Colonic mucosa (tissue), 4 donors: ENCODE results near the gene HCN3. TPM values are rescaled to one million over a fixed set of nuclear protein-coding genes. Genes with fewer than 3 reads are reported as not detected.
"Not testable (repeated sequence)": the region's sequence is repeated elsewhere in the genome, so short reads cannot be mapped to it uniquely, and the experiment has no call there.

Experiments used
- DNase-seq: peaks from one replicate; pipeline ENCODE4 v3.0.0-alpha.2; 2020
- H3K27ac ChIP-seq: fragments of 200-600 bp; one replicate; pipeline ENCODE4 v1.8.0; 2021
- H3K27me3 ChIP-seq: fragments of 200-600 bp; one replicate; pipeline ENCODE4 v1.8.0; 2021
- H3K36me3 ChIP-seq: fragments of 200-600 bp; one replicate; pipeline ENCODE4 v1.8.0; 2021
- H3K4me1 ChIP-seq: fragments of 200-600 bp; one replicate; pipeline ENCODE4 v1.8.0; 2021; ENCODE audit warnings: mild to moderate bottlenecking
- H3K4me3 ChIP-seq: fragments of 200-600 bp; one replicate; pipeline ENCODE4 v1.8.0; 2021
- H3K9ac ChIP-seq, 2 donors: one replicate each; pipeline ENCODE4 v1.7.0; 2013; ENCODE audit warnings: control low read depth in 2 of 2, low read depth in 2 of 2, low read length in 2 of 2
- H3K9me3 ChIP-seq: fragments of 200-600 bp; one replicate; pipeline ENCODE4 v1.8.0; 2021
- CTCF ChIP-seq: fragments of 200-600 bp; IDR thresholded peaks from one replicate; pipeline ENCODE4 v1.8.0; 2022; ENCODE audit warnings: antibody characterized with exemption, mild to moderate bottlenecking
- intact Hi-C: fragments of 100-400 bp; cut with DNase I; formaldehyde crosslinking; loops from one replicate; pipeline ENCODE4 v1.14.1; 2022
- total RNA-seq, 2 donors: library from RNA; stranded (reverse); fragmentation: NEBNext Ultra II Directional in 1 of 2; extraction: Animal tissue kit (Norgen Biotek cat#: 25700) in 1 of 2; gene quantifications; one replicate each; pipeline ENCODE4 v1.2.1, GENCODE V29; 2021
- donor health status: healthy.
- donor health status: DM: no; HTN: no; CAD: no.
- donor health status: DM: no; HTN: no; CAD: no.

Gene HCN3
- total RNA-seq, 2 donors from 2014 or later: 12.4 to 12.8 TPM

DNA sequence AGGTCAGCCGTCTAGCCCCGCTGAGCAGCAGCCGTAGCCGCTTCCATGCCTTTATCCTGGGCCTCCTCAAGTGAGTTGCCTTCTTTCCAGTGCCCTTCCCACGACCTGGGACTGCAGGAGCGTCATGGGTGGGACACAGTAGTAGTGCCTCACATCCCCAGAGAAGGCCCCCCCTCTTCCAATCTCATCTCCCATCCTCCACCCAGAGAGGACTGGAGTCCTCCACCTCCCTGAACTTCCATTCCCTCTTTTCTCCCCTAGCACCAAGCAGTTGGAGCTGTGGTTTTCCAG, 48.3 kb downstream of the HCN3 start:
- Histone ChIP-seq H3K9me3 (no peaks in the 10 kb centered on the region), H3K4me1 (peaks cover 20% of the 10 kb centered on the region), H3K27me3 (no peaks in the 10 kb centered on the region), H3K9ac (peak overlapping the region; percentile 70 to 86), H3K4me3 (peak overlapping the region; percentile 83), H3K36me3 (no peaks in the 10 kb centered on the region), H3K27ac (peak overlapping the region; percentile 96)
- no peak for DNase-seq
- no peak for TF ChIP-seq CTCF
- intact Hi-C loops: no loop called here

- Histone ChIP-seq H3K36me3 (no peaks in the 10 kb centered on the region), H3K4me1 (peaks cover 20% of the 10 kb centered on the region), H3K4me3 (peak overlapping the region; percentile 83), H3K9me3 (no peaks in the 10 kb centered on the region), H3K27ac (no peak overlapping the region), H3K27me3 (no peaks in the 10 kb centered on the region), H3K9ac (peak overlapping the region in 1 of 2 donors; percentile 86)
- no peak for DNase-seq
- intact Hi-C loops: no loop called here
- no peak for TF ChIP-seq CTCF
Observed at GRCh38 chr1:155326020-155326526, 48.8 kb downstream of the HCN3 start.

DNA sequence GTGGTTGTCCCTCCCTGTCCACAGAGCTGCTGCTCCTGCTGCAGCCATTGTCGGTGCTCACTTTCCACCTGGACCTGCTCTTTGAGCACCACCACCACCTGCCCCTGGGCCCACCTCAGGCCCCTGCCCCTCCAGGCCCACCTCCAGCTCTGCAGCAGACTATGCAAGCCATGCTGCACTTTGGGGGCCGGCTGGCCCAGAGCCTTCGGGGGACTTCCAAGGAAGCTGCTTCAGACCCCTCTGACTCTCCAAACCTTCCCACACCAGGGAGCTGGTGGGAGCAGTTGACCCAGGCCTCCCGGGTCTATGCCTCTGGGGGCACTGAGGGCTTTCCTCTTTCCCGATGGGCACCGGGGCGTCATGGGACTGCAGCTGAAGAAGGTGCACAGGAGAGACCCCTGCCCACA, 49.4 kb downstream of the HCN3 start:
- no peak for TF ChIP-seq CTCF
- no peak overlapping the region for H3K27ac ChIP-seq
- H3K9me3 ChIP-seq: no peaks in the 10 kb centered on the region
- H3K27me3 ChIP-seq: no peaks in the 10 kb centered on the region
- H3K4me3 ChIP-seq: no peak overlapping the region
- intact Hi-C loops: no loop called here
- no peak for DNase-seq
- H3K4me1 ChIP-seq: peaks cover 15% of the 10 kb centered on the region
- H3K9ac ChIP-seq: no peak overlapping the region
- H3K36me3 ChIP-seq: no peaks in the 10 kb centered on the region

DNA sequence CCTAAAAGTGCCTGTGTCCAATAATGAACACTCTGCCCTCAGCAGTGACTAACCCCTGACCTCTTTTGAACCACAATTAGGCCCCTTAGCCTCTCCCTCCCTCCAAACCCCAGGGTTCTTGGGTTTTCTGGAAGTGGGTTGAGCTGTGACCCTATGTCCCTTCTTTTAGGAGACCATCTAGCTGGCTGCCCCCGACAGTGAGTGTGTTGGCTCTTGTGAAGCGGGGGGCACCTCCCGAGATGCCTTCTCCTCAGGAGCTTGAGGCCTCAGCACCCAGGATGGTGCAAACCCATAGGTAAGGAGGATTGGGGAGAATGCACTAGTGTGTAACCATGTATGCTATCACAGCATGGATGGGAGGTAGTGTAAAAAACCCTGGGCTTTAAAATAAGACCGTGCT, 50.7 kb downstream of the HCN3 start:
- Histone ChIP-seq H3K4me3 (no peak overlapping the region), H3K4me1 (peaks cover 7% of the 10 kb centered on the region), H3K9me3 (no peaks in the 10 kb centered on the region), H3K27me3 (no peaks in the 10 kb centered on the region), H3K9ac (no peak overlapping the region), H3K27ac (no peak overlapping the region), H3K36me3 (no peaks in the 10 kb centered on the region)
- intact Hi-C loops: no loop called here
- no peak for DNase-seq
- TF ChIP-seq CTCF: no peak

DNA sequence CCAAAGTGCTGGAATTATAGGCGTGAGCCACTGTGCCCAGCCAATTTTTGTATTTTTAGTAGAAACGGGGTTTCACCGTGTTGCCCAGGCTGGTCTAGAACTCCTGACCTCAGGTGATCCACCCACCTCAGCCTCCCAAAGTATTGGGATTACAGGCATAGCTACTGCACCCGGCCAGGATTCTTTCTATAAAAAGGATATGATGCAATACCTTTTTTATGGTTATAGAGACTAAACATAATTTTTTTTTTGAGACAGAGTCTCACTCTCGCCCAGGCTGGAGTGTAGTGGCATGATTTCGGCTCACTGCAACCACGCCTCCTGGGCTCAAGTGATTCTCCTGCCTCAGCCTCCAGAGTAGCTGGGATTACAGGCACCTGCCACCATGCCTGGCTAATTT, 51.6 kb downstream of the HCN3 start:
- H3K9ac ChIP-seq, H3K4me1 ChIP-seq, H3K27ac ChIP-seq, H3K36me3 ChIP-seq, H3K9me3 ChIP-seq, H3K4me3 ChIP-seq, DNase-seq, intact Hi-C loops, H3K27me3 ChIP-seq: not testable (repeated sequence)

GRCh38 chr1:155329980-155330598, 52.8 kb downstream of the HCN3 start:
- no peak overlapping the region for H3K9ac ChIP-seq
- no peaks in the 10 kb centered on the region for H3K36me3 ChIP-seq
- no peak for TF ChIP-seq CTCF
- intact Hi-C loops: no loop called here
- peaks cover 7% of the 10 kb centered on the region for H3K4me1 ChIP-seq
- no peak overlapping the region for H3K27ac ChIP-seq
- no peaks in the 10 kb centered on the region for H3K27me3 ChIP-seq
- no peak for DNase-seq
- no peaks in the 10 kb centered on the region for H3K9me3 ChIP-seq
- H3K4me3 ChIP-seq: no peak overlapping the region
